Mammary epithelial cell (primary cell): Measurements from ENCODE around the gene DAGLA.

ENCODE experiments used
- CTCF ChIP-seq, 2 donors: IDR thresholded peaks in 1 of 2; conservative IDR thresholded peaks in 1 of 2; 2 replicates each; pipeline ENCODE4 v1.5.1; 2011 to 2012; ENCODE audit warnings: inconsistent platforms in 2 of 2, low read length in 2 of 2, mild to moderate bottlenecking in 2 of 2, control low read depth in 1 of 2, low read depth in 1 of 2; ENCODE audit not compliant: insufficient read depth in 1 of 2; ENCODE audit errors: extremely low read depth in 1 of 2
- EZH2 ChIP-seq: IDR thresholded peaks from 2 replicates; pipeline ENCODE4 v1.6.1; 2012; ENCODE audit warnings: low read length, inconsistent platforms, borderline replicate concordance

GRCh38 chr11:61724437-61724836 lies 44.2 kb downstream of the DAGLA start:
- TF ChIP-seq CTCF (conservative IDR thresholded peaks at IDR 0.05 in 1 of 2, IDR thresholded peaks at IDR 0.05 in 1 of 2; ENCODE audit: extremely low read depth in 1 of 2, insufficient read depth in 1 of 2, low read depth in 1 of 2, low read length in 2 of 2) (no peak), EZH2 (no peak)
